ENCODE results near the gene PCED1A.

DNA sequence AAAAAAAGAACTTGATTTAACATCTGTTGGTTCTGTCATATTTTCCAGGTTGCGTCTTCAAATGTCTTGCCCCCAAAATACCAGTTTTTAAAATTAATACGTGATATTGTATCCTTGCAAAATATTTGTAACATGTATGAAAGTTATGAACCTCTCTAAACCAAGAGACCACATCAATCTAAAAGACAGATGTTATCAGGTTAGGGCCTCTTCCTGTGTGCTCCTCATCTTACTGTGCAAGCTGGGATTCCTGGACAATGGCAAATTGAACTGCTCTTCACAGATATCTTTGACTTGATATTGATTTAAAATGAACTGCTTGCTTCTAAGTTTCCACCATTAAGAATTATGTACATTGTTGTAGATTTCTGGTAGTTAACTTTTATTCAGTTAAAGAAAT, 14.7 kb downstream of the PCED1A start:
- TF ChIP-seq, protein P1, sequence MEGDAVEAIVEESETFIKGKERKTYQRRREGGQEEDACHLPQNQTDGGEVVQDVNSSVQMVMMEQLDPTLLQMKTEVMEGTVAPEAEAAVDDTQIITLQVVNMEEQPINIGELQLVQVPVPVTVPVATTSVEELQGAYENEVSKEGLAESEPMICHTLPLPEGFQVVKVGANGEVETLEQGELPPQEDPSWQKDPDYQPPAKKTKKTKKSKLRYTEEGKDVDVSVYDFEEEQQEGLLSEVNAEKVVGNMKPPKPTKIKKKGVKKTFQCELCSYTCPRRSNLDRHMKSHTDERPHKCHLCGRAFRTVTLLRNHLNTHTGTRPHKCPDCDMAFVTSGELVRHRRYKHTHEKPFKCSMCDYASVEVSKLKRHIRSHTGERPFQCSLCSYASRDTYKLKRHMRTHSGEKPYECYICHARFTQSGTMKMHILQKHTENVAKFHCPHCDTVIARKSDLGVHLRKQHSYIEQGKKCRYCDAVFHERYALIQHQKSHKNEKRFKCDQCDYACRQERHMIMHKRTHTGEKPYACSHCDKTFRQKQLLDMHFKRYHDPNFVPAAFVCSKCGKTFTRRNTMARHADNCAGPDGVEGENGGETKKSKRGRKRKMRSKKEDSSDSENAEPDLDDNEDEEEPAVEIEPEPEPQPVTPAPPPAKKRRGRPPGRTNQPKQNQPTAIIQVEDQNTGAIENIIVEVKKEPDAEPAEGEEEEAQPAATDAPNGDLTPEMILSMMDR (IDR thresholded peaks at IDR 0.05 in 4 of 5, conservative IDR thresholded peaks at IDR 0.05 in 1 of 5): no peak
- no peak for TF ChIP-seq POLR2A (IDR thresholded peaks at IDR 0.05)
